ENCODE data around the gene ABLIM1. TPM values are rescaled to one million over a fixed set of nuclear protein-coding genes. Genes with fewer than 3 reads are reported as not detected.

ABLIM1 gene
- total RNA-seq, 1 experiment from 2014 or later: 62.1 TPM

DNA sequence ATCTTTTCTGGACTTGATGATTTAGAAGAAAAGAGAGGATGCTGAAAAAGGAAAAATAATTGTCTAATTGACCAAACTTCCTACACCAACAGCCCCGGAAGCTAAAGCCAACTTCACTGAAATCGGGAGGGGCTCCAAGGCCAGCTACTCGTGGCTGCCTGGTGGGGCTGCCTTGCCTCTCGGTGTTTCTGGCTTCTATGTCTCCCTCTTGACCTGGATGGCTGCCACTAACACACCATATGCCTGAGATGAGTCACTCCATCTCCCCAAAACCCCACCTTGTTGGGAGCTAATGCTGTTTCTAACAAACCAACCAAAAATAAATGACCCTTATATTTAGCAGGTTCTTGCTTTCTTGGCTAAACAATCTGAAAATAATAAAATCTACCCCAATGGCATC, 166.1 kb downstream of the ABLIM1 start:
- H3K4me1 Mint-ChIP-seq: peaks cover 56% of the 10 kb centered on the region
- no peaks in the 10 kb centered on the region for H3K9me3 Mint-ChIP-seq
- POLR2A ChIA-PET: no interaction called here
- no peak overlapping the region for H3K4me3 Mint-ChIP-seq
- DNase-seq (ENCODE audit: low spot score) (no peak), ATAC-seq (no peak)
- peaks cover 5% of the 10 kb centered on the region for H3K36me3 Mint-ChIP-seq
- CTCF ChIA-PET: interaction anchor here (1.0 kb wide), 1 partner anchor 21 kb away, joined by 3 read pairs; no protein-coding TSS in a partner anchor
- H3K27me3 Mint-ChIP-seq (ENCODE audit: low read depth): no peaks in the 10 kb centered on the region
- peak overlapping the region; percentile 39; the same call in 1 of the 2 replicates for H3K27ac Mint-ChIP-seq
- TF ChIP-seq, protein P1, sequence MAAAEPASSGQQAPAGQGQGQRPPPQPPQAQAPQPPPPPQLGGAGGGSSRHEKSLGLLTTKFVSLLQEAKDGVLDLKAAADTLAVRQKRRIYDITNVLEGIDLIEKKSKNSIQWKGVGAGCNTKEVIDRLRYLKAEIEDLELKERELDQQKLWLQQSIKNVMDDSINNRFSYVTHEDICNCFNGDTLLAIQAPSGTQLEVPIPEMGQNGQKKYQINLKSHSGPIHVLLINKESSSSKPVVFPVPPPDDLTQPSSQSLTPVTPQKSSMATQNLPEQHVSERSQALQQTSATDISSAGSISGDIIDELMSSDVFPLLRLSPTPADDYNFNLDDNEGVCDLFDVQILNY (CRISPR knock-in tag; IDR thresholded peaks at IDR 0.05): no peak
- TF ChIP-seq TP53 (CRISPR knock-in tag; IDR thresholded peaks at IDR 0.05): no peak
- no peak for TF ChIP-seq ZNF121 (CRISPR knock-in tag; IDR thresholded peaks at IDR 0.05)
- no peak for TF ChIP-seq ZNF396 (CRISPR knock-in tag; IDR thresholded peaks at IDR 0.05; ENCODE audit: borderline replicate concordance)
- TF ChIP-seq, protein P2, sequence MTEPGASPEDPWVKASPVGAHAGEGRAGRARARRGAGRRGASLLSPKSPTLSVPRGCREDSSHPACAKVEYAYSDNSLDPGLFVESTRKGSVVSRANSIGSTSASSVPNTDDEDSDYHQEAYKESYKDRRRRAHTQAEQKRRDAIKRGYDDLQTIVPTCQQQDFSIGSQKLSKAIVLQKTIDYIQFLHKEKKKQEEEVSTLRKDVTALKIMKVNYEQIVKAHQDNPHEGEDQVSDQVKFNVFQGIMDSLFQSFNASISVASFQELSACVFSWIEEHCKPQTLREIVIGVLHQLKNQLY (CRISPR knock-in tag; IDR thresholded peaks at IDR 0.05): no peak
- TF ChIP-seq ZNF232 (CRISPR knock-in tag; IDR thresholded peaks at IDR 0.05): no peak
- TF ChIP-seq, protein P3, sequence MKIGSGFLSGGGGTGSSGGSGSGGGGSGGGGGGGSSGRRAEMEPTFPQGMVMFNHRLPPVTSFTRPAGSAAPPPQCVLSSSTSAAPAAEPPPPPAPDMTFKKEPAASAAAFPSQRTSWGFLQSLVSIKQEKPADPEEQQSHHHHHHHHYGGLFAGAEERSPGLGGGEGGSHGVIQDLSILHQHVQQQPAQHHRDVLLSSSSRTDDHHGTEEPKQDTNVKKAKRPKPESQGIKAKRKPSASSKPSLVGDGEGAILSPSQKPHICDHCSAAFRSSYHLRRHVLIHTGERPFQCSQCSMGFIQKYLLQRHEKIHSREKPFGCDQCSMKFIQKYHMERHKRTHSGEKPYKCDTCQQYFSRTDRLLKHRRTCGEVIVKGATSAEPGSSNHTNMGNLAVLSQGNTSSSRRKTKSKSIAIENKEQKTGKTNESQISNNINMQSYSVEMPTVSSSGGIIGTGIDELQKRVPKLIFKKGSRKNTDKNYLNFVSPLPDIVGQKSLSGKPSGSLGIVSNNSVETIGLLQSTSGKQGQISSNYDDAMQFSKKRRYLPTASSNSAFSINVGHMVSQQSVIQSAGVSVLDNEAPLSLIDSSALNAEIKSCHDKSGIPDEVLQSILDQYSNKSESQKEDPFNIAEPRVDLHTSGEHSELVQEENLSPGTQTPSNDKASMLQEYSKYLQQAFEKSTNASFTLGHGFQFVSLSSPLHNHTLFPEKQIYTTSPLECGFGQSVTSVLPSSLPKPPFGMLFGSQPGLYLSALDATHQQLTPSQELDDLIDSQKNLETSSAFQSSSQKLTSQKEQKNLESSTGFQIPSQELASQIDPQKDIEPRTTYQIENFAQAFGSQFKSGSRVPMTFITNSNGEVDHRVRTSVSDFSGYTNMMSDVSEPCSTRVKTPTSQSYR (CRISPR knock-in tag; IDR thresholded peaks at IDR 0.05): no peak
- no peak for TF ChIP-seq OVOL2 (CRISPR knock-in tag; IDR thresholded peaks at IDR 0.05; ENCODE audit: borderline replicate concordance)
- no peak for TF ChIP-seq ATF2 (CRISPR knock-in tag; IDR thresholded peaks at IDR 0.05; ENCODE audit: borderline replicate concordance, low read depth)
- TF ChIP-seq RORB (CRISPR knock-in tag; IDR thresholded peaks at IDR 0.05): no peak
- TF ChIP-seq GRHL2 (CRISPR knock-in tag; IDR thresholded peaks at IDR 0.05; ENCODE audit: insufficient replicate concordance, severe bottlenecking): no peak
- TF ChIP-seq SOX15 (CRISPR knock-in tag; IDR thresholded peaks at IDR 0.05): no peak
- TF ChIP-seq ZNF219 (CRISPR knock-in tag; IDR thresholded peaks at IDR 0.05; ENCODE audit: borderline replicate concordance): no peak
- TF ChIP-seq CBFB (CRISPR knock-in tag; IDR thresholded peaks at IDR 0.05; ENCODE audit: low read depth): no peak
- TF ChIP-seq ZNF138 (CRISPR knock-in tag; conservative IDR thresholded peaks at IDR 0.05): no peak
- TF ChIP-seq ZNF263 (CRISPR knock-in tag; IDR thresholded peaks at IDR 0.05; ENCODE audit: low read depth): no peak
- no peak for TF ChIP-seq EMX1 (CRISPR knock-in tag; IDR thresholded peaks at IDR 0.05)
- TF ChIP-seq CREB1 (CRISPR knock-in tag; IDR thresholded peaks at IDR 0.05): no peak
- TF ChIP-seq MXD4 (CRISPR knock-in tag; IDR thresholded peaks at IDR 0.05; ENCODE audit: borderline replicate concordance): no peak
- no peak for TF ChIP-seq IRF2 (CRISPR knock-in tag; IDR thresholded peaks at IDR 0.05; ENCODE audit: borderline replicate concordance, low read depth)

DNA sequence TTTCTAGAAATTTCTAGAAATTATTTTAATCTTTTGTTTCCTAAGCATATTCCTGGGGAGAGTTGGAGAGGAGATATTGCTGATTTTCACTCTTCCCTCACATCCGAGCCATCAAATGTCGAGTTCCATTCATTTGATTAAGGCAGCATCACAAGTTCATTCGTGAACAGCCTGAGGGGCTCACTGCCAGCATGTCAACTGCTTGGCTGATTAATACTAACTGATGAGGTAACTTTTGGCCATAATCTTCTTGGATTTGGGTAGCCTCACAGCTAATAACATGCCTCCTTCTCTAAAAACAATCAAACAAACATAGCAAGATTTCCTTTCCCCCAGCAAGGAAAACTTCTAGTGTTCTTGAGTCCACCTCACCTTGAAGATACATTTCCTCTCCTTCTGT, 166.7 kb downstream of the ABLIM1 start:
- POLR2A ChIA-PET: no interaction called here
- peaks cover 52% of the 10 kb centered on the region for H3K4me1 Mint-ChIP-seq
- H3K9me3 Mint-ChIP-seq: no peaks in the 10 kb centered on the region
- H3K4me3 Mint-ChIP-seq: no peak overlapping the region
- CTCF ChIA-PET: interaction anchor here (1.0 to 1.8 kb wide), 2 partner anchors 20 to 187 kb away, joined by 3 to 7 read pairs; no protein-coding TSS in a partner anchor
- H3K27ac Mint-ChIP-seq: peak overlapping the region; percentile 39; the same call in 1 of the 2 replicates
- ATAC-seq (no peak), DNase-seq (ENCODE audit: low spot score) (no peak)
- no peaks in the 10 kb centered on the region for H3K27me3 Mint-ChIP-seq (ENCODE audit: low read depth)
- peaks cover 7% of the 10 kb centered on the region for H3K36me3 Mint-ChIP-seq
- TF ChIP-seq MYBL2 (CRISPR knock-in tag; IDR thresholded peaks at IDR 0.05) (no peak), FOXJ3 (CRISPR knock-in tag; IDR thresholded peaks at IDR 0.05; ENCODE audit: borderline replicate concordance) (no peak), CREM (CRISPR knock-in tag; IDR thresholded peaks at IDR 0.05) (no peak), NR2C2 (CRISPR knock-in tag; IDR thresholded peaks at IDR 0.05) (no peak), ZNF219 (CRISPR knock-in tag; IDR thresholded peaks at IDR 0.05; ENCODE audit: borderline replicate concordance) (no peak), ZNF671 (CRISPR knock-in tag; IDR thresholded peaks at IDR 0.05) (no peak), IRF2 (CRISPR knock-in tag; IDR thresholded peaks at IDR 0.05; ENCODE audit: borderline replicate concordance, low read depth) (no peak), E2F4 (CRISPR knock-in tag; IDR thresholded peaks at IDR 0.05; ENCODE audit: borderline replicate concordance, low read depth) (no peak), TP53 (CRISPR knock-in tag; IDR thresholded peaks at IDR 0.05) (no peak), TEAD1 (CRISPR knock-in tag; IDR thresholded peaks at IDR 0.05) (no peak)
- TF ChIP-seq, protein P1 (CRISPR knock-in tag; IDR thresholded peaks at IDR 0.05): no peak
- TF ChIP-seq, protein P4, sequence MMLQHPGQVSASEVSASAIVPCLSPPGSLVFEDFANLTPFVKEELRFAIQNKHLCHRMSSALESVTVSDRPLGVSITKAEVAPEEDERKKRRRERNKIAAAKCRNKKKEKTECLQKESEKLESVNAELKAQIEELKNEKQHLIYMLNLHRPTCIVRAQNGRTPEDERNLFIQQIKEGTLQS (CRISPR knock-in tag; conservative IDR thresholded peaks at IDR 0.05): no peak
